ENCODE data around the gene SHANK3. TPM values are rescaled to one million over a fixed set of nuclear protein-coding genes. Genes with fewer than 3 reads are reported as not detected.

Gene SHANK3
- total and polyA plus RNA-seq, 8 donors = 17.2 to 42.9 (median 23.5) TPM

GRCh38 chr22:50702821-50703725, 30.4 kb downstream of the SHANK3 start:
- Histone ChIP-seq H3K27me3 (no peaks in the 10 kb centered on the region), H3K9me3 (no peaks in the 10 kb centered on the region), H3K36me3 (peaks cover 0 to 30% of the 10 kb centered on the region in 2 donors), H3K4me1 (peaks cover 4 to 28% of the 10 kb centered on the region in 2 donors), H3K27ac (no peak overlapping the region), H3K4me3 (no peak overlapping the region)
- ATAC-seq (no peak), DNase-seq (peak in 2 of 4 donors; percentile 18 to 48)
- no peak for TF ChIP-seq CTCF (IDR thresholded peaks at IDR 0.05)
- intact Hi-C loops (cut with DNase I) = no loop called here

- Histone ChIP-seq H3K36me3 (peaks cover 0 to 30% of the 10 kb centered on the region in 2 donors), H3K27me3 (no peaks in the 10 kb centered on the region), H3K4me3 (no peak overlapping the region), H3K27ac (no peak overlapping the region), H3K9me3 (no peaks in the 10 kb centered on the region), H3K4me1 (peaks cover 4 to 23% of the 10 kb centered on the region in 2 donors)
- no peak for TF ChIP-seq CTCF (IDR thresholded peaks at IDR 0.05)
- DNase-seq (peak in 2 of 4 donors; percentile 26 to 46), ATAC-seq (no peak)
- intact Hi-C loops (cut with DNase I) = no loop called here
Measured at GRCh38 chr22:50703726-50704509, 31.3 kb downstream of the SHANK3 start.

- DNase-seq (peak in 2 of 4 donors; percentile 29 to 76), ATAC-seq (no peak)
- intact Hi-C loops (cut with DNase I) = no loop called here
- Histone ChIP-seq H3K27me3 (no peaks in the 10 kb centered on the region), H3K4me3 (no peak overlapping the region), H3K36me3 (peaks cover 0 to 30% of the 10 kb centered on the region in 2 donors), H3K4me1 (peaks cover 4 to 18% of the 10 kb centered on the region in 2 donors), H3K27ac (no peak overlapping the region), H3K9me3 (no peaks in the 10 kb centered on the region)
- no peak for TF ChIP-seq CTCF (IDR thresholded peaks at IDR 0.05)
Measured at GRCh38 chr22:50704510-50705218, 32.0 kb downstream of the SHANK3 start.

GRCh38 chr22:50705219-50705691, 32.6 kb downstream of the SHANK3 start:
- Histone ChIP-seq H3K36me3 (peaks cover 0 to 34% of the 10 kb centered on the region in 2 donors), H3K4me3 (no peak overlapping the region), H3K9me3 (no peaks in the 10 kb centered on the region), H3K27ac (no peak overlapping the region), H3K27me3 (no peaks in the 10 kb centered on the region), H3K4me1 (peaks cover 4 to 14% of the 10 kb centered on the region in 2 donors)
- TF ChIP-seq CTCF (IDR thresholded peaks at IDR 0.05) = no peak
- intact Hi-C loops (cut with DNase I) = no loop called here
- ATAC-seq (peak; percentile 52), DNase-seq (peak in 3 of 4 donors; percentile 48 to 88 (median 73))
